HPDE6-E6E7 (cell line): Measurements from ENCODE around the gene NRM.
"Not testable (repeated sequence)": the region's sequence is repeated elsewhere in the genome, so short reads cannot be mapped to it uniquely, and the experiment has no call there.

ENCODE experiments used
- DNase-seq: peaks from one replicate; pipeline ENCODE4 v3.0.0; 2011; ENCODE audit warnings: missing footprints; ENCODE audit errors: extremely low spot score

NRM gene

DNA sequence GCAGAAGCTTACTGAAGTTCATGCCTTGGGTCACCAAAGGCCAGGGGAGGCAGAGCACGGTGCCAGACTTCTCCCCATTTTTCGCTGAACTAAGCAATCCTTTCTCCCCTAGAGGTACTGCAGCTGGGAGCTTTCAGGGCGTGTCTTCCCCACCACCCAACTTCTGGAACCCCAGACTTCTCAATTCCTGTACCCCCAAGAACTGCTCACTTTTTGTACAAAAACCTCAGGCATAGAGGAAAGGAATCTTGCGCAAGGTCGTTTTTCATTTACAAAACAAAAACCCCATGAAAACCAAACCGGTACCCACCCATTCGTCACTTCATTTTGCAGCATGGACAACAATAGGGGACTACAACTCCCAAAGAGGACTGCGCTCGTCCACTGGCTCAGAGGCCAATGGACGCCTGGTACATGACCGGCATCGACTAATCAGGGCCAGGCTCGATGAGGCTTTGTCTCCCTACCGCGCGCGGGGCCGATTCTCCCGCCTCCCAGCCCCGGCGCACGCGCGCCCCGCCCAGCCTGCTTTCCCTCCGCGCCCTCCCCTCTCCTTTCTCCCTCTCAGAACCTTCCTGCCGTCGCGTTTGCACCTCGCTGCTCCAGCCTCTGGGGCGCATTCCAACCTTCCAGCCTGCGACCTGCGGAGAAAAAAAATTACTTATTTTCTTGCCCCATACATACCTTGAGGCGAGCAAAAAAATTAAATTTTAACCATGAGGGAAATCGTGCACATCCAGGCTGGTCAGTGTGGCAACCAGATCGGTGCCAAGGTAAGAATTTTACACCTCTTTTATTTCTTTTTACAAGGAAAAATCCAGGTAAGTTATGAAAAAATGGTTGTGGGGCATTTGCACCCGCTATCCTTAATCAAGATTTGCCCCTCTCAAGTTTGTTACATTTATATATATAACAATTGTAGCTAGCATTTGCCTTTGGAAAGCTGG, 29.3 kb upstream of the NRM start, which contains the start of gene TUBB:
Gene TUBB (plus strand): TSS at position 562 of the 947 bp plus-strand sequence. CDS start 155 bp downstream, at position 717.
- DNase-seq, result peak; percentile 94

DNA sequence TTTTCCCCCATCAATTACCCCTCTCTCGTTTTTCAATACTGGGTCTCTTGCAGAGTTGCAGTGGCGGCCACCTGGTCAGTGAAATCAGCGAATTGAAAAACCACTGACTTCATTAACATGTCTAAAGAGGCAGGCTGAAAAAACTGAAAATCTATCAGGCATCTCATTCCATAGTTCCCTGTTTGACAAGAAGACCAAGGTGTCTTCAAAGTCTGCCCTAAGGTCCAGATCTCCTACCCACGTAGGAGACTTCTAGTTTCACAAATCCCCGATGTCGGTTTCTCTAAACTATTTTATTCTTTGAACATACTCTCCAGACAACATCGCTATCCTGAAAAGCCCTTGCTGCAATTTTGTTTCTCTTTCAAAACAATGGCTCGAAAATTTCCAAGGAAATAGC, 28.6 kb upstream of the NRM start:
- DNase-seq, result no peak

DNA sequence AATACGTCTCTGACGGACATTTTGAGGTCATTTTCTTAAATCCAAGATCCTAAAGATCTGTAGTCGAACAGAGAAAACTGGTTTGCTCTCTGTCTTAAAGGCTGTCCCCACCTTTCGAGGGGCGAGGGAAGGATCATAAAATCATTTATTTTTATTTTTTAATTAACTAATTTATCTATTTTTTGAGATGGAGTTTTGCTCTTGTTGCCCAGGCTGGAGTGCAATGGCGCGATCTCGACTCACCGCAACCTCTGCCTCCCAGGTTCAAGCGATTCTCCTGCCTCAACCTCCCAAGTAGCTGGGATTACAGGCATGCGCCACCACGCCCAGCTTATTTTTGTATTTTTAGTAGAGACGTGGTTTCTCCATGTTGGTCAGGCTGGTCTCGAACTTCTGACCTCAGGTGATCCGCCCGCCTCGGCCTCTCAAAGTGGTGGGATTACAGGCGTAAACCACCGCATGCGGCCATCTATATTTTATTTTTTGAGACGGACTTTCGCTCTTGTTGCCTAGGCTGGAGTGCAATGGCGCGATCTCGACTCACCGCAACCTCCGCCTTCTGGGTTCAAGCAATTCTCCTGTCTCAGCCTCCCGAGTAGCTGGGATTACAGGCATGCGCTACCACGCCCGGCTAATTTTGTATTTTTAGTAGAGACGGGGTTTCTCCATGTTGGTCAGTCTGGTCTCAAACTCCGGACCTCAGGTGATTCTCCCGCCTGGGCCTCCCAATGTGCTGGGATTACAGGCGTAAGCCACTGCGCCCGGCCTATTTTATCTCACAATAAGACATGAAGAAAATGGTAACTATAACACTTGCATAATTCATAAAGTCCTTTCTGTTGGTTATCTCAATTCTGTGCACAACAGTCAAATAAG, 27.3 kb upstream of the NRM start:
- DNase-seq, result not testable (repeated sequence)

DNA sequence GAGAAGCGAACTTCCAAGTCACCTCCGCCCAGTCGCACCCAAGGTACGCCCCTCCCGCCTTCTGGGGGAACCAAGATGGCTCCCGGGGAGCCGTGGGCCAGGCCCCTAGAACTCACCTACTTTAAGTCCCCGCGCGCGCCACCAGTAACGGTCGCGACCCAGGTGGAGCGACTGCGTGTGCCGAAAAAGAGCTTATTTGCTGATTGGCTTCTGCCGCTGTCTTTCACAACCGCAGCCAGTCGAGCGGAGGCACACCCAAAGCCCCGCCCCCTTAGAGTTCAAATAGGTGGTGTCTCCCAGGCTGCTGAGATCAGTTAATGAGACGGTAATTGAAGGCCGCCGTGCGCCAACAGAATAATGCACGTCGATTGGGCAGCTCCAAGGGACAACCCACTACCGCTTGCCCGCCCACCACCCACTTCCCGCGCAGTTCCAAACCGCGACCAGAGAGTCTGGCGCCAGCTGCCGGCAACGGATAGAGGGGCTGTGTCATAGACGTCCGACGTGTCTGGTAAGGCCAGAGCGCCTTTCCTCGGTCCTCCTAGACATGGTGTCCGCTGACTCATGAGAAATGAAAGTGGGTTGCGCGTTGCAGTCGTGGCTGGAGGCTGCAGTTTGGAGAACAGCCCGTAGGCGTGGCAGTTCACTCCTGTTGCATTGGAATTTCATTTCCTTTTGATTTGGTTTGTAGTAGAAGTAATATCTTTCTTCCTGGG, 26.5 kb upstream of the NRM start, which contains the start of gene MDC1:
Gene MDC1 (minus strand): TSS at position 153 of the 716 bp plus-strand sequence. CDS start 2,106 bp downstream, outside the sequence.
- peak; percentile 98 for DNase-seq

DNA sequence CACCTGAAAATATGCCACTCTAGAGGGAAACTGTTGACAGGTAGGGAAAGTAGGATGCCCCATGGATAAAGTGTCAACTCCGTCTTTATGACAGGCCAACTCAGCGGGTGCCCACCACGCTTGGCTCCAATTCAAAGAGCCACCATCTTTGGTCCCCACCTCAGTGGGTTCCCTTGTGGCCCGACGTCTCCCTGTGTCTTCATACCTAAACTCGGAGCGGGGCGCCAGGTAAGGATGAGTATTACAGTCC, 26.0 kb upstream of the NRM start:
- DNase-seq, result peak; percentile 43

DNA sequence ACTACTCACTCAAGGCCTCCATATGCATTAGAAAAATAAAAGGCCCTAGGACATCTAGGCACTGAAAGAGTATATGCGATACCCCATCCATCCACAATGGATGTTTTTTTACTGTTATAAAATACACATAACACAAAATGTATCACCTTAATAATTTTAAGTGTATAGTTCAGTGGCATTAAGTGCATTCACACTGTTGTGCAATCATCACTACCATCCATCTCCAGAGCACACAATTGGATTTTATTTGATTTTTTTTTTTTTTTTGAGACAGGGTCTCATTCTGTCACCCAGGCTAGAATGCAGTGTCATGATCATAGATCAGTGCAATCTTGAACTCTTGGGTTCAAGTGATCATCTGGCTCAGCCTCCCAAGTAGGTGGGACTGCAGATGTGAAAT, 23.5 kb upstream of the NRM start:
- DNase-seq, result no peak

DNA sequence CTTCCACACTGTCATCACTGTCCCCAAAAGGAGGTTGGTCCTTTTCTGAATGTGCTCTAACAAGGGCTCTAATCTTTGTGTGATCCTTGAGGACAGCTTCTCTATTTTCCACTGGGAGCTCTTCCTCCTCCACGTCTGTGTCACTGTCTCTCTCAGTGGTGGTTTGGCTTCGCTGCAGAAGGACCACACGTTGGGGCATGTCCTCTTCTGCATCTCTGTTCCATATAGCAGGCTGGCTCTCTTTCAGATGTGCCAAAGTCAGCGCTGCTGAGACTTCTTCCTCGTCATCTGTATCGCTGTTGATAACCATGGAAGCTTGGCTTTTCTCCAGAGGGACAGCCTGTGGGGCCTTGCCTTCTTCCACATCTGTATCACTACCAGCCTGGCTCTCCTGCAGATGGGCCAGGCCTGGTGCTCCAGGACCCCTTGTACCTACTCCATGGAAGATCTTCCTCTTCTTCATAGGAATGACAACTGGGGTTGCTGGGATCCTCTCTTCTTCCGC, 21.7 kb upstream of the NRM start:
- no peak for DNase-seq

DNA sequence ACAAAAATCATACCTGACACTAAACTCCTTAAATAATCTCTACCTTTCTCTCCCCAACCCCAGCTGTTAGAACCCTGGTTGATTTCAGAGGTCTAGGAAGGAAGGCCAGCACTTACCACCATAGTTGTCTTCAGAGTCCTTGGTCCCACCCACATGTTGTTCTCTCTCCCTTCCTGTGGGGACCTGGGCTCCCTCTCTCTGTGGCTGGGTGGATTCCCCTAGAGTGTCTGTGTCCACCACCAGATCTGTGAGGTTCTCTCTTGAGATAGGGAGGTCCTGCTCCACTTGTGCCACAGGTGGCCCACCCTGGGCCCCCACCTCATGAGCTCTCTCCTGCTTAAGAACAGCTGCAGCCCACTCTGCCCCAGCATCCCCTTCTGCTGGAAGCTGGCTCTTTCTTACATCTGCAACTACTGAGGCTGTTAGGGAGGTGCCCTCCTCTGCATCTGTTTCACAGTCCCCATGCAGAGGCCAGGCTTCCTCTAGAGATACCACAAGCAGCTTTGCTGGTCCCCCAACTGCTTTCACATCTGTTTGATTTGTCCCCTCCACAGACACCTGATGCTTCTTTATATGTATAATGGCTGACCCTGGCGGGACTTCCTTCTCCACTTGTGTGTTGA, 21.1 kb upstream of the NRM start:
- no peak for DNase-seq

DNA sequence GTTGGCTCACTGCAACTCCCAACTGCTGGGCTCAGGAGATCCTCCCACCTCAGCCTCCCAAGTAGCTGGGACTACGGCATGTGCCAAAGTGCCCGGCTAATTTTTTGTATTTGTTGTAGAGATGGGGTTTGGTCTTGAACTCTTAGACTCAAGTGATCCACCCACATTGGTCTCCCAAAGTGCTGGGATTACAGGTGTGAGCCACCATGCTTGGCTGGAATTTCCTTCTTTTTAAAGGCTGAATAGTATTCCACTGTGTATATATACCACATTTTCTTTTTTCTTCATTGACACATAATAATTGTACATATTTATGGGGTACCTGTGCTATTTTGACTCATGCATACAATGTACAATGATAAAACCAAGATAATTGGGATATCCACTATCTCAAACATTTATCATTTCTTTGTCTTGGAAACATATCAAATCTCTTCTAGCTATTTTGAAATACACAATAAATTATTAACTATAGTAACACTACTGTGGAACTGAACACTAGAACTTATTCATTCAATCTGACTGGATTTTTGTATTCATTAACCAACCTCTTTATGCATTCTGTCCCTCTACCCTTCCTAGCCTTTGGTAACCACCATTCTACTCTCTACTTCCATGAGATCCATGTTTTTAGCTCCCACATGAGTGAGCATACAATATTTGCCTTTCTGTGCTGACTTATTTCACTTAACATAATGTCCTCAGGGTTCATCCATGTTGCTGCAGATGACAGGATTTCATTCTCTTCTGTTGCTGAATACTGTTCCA, 18.5 kb upstream of the NRM start:
- DNase-seq, result no peak

DNA sequence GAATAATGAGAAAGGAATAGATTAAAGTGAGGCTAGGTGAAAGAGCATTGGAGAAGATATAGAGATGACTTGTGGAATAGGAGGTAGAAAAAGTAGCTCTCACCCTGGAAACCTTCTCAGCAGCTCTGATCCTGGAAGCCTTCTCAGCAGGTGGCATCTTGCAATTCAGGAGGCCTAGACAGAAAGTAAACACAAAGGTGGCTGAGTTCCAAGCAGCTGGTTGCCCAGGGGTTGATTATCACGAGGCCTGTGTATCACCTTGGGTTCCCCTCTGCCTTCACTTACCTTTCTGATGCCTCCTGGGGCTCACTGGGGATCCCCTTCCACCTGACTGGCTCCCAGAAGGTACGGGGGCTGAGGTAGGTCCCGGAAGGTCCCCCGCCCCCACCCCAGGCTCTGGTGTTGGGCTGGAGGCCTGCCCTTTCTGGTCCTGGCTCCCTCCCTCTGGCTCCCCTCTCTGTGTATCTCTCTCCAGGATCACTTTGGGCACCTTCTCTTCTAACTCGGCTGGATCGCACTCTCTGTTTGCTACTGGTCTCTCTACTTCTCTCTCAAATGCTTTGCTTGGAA, 16.6 kb upstream of the NRM start:
- no peak for DNase-seq

DNA sequence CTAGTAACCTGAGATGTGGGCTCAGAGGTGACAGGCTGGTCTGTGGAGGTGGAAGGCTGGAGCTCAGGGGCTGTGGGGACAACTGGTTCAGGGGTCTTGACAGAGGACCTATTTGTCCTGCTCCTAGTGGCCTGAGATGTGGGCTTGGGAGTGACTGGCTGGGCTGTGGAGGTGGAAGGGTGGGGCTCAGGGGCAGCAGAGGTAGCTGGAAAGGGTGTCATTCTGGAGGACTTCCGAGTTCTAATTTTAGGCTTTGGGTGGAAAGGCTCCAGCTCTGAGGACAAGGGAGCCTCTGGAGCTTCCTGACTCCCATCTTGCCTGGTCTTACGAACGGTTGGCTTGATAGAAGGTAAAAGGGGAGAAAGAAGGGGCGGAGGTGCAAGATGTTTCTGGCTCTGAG, 14.8 kb upstream of the NRM start:
- no peak for DNase-seq

DNA sequence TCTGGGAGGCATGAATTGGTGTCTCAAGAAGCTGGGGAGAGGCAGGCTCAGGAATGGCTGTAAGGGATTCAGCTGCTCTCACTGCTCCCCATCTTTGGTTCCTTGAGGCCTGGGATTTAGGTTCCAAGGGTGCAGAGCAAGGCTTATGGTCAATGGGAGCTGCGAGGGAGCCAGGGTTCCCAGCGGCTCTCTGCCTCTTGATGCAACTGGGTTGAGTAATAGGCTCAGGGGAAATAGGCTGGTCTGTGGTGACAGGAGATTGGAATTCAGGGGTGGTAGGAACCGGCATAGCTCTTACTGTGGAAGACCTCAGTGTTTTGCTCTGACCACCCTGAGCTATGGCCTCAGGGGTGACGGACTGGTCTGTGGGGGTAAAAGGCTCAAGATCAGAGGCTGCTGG, 13.0 kb upstream of the NRM start:
- DNase-seq, result no peak

DNA sequence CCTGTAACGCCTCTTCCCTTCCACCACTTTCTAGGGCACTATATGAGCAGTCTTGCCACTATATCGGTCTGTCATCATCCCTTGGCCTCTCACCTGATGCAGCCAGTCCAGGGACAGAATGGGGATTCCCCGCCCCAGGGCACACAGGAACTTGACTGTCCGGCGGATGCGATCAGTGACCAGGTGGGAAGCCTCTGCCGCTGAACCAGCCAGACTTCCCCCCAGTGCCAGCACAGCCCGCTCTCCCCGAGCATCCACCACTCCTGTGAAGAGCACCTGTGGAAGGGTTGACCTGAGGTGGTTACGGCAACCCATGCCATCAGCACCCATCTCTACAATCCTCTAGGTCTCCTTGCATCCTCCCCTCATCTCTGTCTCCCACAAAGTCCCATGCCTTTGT, 12.2 kb upstream of the NRM start:
- no peak for DNase-seq

DNA sequence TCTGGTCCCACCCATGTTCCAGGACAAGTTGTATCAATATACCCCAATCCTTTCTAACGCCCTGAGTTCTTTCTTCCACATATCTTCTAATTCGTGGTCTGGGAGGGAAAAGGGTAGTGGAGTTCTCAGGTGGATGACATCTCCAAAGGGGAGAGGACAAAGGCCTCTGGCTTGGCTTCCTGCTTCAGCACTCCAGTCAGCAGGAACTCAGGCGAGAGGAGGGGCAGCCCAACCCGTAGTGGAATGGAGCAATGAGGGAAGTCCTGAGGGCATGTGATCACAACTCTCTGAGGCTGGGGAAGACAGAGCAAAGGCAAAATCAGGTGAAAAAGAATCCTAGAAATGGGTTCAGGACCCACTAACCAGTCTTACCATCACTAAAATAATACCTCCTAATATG, 9.6 kb upstream of the NRM start:
- DNase-seq, result no peak

DNA sequence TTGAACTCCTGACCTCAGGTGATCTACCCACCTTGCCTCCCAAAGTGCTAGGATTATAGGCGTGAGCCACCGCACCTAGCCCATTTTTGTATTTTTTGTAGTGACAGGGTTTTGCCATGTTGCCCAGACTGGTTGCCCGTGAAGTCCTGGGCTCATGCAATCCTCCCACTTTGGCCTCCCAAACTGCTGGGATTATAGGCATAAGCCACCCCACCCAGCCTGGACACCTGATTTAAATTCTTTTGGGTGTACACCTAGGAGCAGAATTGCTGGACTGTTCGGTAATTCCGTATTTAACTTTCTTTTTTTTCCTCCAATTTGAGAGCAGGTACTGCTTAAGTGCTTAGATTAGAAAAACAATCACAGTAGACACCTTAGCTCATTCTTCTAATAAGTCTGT, 5.6 kb upstream of the NRM start:
- no peak for DNase-seq

DNA sequence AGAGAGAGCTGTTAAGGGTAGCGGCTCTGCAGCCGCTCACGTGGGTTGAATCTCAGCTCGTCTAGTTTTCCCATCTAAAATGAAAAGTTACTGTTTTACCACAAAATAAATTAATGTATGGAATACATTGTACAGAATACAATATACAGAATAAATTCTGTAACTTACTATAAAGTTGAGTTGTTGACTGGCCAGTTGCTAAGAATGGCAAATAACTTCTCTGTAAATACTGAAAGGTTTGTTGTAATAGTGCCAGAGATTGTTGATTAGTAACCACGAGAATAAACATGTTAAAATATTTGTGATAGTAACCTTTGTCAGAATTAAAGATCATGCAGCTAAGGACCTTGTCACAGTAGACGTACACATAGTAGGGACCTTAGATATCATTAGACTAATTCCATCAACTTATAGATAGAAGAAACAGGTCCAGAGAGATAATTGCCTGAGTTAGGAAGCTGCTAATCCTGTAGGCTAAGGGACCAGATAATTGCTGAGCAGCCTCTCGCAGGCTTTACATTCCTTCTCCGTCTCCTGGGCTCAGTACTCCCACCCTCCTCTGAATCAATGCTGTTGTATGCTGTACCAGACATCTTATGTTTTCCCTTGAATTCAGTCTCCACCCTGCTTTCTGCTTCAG, 544 bp upstream of the NRM start:
- DNase-seq, result no peak

DNA sequence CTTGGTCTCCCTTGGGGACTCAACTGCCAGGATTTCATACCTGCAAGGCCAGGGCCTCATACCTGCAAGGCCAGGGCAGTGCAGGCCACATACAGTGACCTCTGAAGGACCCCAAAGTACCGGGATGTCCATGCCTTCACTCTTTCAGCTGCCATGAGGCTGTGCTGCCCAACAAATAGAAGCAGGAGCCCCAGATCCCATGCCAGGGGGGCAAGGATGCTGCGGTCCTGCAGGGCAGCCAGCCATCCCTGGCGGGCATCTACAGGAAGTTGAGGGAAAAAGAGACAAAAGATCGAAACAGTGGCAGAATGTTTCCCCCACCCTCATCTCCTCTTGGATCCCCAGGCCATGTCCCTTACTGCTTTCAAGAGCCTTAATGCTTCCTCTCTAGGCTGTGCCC, 799 bp downstream of the NRM start:
- no peak for DNase-seq

DNA sequence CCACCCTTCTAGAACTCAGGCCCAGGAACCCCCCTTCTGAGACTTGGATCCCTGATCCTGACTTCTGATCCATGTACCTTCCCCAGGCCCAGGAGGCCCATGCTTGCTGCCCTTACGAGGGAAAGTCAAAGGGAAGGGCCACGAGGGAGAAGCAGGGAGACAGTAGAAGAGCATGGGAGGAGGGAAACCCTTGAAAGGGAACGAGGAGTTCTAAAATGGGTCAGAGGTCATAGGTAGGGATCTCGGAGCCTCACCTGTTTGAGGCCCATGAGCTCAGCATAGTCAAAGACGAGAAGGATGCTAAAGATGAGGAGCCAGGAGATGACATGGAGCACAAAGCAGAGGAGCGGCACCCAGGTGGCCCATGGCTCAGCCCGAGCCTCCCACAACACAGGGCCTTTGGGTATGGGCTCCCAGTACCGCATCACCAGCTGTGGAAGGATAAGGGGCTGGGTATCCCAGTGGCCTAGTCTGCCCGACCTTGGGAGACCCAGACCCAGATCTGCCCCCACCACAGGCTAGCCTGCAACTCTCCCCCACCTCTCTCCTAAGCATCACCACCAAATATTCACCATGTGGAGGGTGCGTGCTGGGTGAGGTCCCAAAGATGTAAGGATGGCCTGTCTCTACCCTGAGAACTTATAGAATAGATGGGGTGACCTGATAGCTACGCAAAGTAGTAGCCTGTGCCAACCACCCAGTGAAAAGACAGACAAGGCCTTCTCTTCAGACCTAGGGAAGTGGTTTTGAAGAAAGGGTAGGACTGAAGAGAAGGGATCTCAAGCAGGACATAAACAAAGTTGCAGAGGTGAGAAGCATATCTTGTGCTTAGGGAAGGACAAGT, 1.5 kb downstream of the NRM start:
- DNase-seq, result no peak

DNA sequence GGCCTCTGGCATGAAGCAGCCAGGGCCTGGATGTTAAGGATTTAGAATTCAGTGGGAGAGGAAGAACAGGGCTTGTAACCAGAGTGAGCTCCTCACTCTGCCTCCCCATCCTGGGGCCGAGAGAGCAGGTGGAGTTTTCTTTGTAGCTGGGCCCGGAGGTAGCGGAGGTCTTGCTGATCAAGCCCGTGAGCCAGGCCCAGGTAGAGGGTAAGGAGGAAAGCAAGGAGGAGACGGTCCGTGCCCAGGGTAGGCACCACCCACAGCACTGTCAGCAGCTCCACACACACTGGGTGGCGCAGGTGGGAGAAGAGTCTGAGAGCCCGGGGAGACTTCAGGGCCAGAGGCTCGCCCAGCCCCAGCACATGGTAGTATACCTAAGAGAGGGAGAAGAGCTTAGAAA, 2.2 kb downstream of the NRM start:
- no peak for DNase-seq
